Kidney tubule cell (primary cell): ENCODE measurements around the gene TDRKH.

ENCODE experiments used
- DNase-seq: peaks from one replicate; pipeline ENCODE4 v3.0.0-alpha.2; 2018; ENCODE audit warnings: low spot score

The TDRKH gene

DNA sequence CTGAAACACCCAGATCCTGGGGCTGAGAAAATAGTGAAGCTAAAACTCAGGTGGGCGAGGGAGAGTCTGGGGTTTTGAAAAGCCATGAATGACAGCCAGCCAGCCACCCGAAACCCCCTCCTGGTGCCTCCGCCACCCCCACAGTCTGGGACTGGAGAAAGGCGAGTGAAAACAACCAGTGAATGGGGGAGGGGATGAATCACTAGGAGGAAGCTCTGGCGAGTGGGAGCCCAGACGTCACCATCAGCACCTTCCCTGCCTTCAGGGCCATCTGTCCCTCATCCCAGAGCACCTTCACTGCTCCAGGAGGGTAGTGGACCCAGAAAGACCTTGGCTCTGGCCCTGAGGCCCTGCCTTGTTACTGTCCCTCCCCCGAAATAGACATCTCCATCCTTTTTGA lies 32.1 kb upstream of the TDRKH start:
- DNase-seq = no peak

GRCh38 chr1:151820940-151821339 lies 30.6 kb upstream of the TDRKH start:
- DNase-seq = no peak

DNA sequence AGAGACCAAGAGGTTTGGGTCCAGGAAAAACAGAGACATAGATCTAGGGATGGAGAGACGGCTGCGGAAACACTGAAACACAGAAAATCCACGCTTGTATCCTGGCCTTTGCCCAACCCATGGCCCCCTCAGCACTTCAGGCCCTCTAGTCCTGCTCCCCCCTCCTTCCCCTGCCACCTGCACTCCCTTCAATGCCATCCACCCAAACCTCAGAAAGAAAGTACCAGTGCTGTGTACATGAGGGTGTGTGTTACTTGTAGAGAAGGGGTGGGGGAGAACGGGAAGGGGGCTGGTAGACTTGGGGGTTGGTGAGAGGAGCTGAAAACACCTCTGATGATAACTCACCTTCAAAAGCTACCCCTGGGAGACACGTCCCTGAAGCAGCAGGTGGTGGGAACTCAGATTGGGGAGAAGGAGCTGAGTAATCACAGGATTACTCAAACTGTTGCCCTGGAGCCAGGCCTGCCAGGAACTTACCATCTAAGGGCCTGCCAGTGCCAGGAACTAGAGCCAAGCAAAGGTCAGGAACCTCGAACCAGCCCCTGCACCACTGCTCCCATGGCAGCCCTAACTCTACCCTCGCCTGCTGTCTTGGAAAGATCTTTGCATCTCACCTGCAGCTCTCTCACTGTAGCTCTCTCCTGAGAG lies 29.8 kb upstream of the TDRKH start:
- DNase-seq = peak; percentile 50

DNA sequence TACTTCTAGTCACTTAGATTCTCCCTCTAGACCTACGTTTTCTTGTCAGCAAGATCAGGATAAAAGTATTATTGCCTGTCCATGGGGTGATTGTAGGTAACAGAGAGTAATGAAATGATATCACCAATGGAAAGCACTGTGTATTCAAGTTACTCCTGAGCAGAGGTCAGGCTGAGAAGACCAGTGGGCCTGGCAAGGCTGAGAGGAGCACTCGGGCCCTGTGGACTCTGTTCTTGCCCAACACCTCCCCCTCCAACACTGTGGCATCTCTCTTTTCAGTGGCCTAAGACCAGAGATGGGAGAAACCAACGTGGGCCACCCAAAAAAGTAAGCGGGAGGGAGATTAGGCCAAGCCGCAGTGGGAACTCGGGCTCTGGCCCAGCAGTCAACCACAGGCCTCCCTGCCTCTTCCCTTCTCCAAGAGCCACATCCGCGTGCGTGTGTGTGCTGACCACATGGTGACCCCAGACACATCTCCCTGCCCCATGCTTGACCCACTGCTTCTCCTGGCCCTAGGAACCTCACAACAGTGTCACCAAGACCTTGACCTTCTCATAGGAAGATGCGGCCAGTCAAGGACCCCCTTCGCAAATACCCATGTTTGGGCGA lies 29.0 kb upstream of the TDRKH start:
- no peak for DNase-seq

DNA sequence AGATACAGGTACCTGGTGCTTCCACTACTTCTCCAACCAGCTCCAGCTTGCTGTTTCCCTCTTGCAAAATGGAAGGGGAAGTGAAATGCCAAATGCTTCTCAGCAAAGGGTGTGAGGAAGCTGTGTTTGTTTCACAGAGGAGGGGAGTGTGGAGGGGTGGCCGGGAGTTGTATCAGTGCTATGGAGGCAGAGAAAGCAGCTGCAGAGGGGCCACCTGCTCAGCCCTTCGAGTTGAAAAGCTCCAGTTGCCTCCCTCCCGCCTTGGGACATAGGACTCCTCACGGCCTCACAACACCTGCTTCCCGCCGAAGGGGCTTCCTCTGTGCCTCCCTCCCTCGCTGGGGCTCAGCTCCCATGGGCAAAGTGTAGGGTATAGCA lies 27.0 kb upstream of the TDRKH start:
- DNase-seq = no peak

DNA sequence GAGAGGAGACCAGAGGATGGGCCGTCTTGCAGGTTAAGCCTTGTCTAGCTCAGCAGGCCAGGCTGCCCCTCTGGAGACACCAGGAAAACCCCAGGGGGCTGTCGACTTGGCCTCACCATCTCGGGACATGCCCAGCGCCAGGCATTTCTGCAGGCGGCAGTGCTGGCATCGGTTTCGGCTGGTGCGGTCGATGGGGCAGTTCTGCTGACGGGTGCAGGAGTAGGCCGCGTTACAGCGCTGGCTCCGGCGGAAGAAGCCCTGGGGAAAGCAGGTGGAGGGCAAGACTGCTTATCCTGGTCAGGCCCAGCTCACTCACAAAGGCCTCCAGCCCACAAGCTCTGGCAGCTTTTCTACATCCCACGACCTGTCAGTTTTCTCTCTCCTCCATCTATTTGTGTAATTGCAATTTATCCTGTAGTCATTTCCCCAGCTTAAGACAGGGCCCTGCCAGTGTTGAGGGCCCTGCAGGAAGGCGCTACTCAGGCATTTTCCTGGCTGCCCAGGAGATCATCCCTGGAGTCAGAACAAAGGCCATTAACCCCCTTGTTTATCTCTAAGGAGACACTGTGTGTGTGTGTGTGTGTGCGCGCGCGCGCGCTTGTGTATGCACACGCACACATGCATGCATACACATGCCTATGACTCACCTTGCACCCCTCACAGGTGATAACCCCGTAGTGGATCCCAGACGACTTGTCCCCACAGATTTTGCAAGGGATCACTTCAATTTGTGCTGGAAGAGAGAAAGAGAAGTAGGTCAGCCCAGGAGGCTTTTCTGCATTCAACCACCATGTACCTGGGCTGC lies 26.4 kb upstream of the TDRKH start:
- DNase-seq = no peak

DNA sequence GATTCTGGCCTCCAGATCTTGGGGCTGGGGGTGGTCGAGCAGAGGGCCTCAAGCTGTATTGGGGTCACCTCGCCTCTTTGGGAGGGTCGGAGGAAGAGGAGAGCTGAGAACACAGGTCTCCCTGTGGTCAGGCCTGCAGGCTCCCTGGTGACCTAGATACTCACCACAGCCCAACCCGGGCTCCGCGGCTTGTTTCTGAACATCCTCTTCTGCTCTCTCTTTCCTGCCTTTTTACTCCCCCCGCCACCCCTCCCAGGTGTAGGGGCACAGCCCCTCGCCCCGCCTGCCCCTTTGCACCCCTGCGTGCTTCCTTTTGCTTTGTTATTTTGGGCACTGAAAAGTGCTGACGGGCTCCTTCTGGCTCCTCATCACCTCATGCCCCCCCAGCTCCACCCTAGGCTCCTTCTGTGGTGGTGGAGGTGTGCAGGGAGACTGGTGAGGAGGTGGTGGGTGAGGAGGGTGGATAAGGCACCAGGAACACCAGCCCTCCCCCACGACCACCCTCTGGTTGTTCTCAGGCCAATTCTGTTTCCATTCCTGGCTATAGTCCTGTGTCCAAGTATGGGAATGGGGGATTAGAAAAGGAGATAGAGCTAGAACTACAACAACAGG lies 25.5 kb upstream of the TDRKH start:
- DNase-seq = no peak

GRCh38 chr1:151814971-151815545 lies 24.8 kb upstream of the TDRKH start:
- DNase-seq = no peak

- no peak for DNase-seq
Measured at GRCh38 chr1:151814426-151814825, 24.1 kb upstream of the TDRKH start.

- DNase-seq = no peak
Measured at GRCh38 chr1:151813271-151813977, 23.1 kb upstream of the TDRKH start.

DNA sequence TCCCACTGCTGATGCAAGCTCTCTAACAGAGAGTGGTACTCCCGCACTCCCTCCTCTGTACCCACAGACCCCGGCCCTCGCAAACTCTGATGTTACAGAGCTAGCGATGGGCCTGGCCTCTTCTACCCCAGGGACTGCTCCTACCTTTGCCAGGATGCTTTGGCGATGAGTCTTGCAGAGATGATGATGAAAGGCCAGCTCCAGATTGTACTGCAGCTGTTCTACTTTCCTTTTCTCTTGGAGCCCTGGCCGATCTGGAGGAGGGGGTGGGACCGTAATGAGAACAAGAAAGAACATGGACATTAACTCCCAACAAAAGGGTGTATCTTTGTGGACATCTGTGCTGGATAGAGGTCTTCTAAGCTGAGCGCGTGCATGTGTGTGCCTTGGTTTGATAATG lies 20.9 kb upstream of the TDRKH start:
- no peak for DNase-seq

DNA sequence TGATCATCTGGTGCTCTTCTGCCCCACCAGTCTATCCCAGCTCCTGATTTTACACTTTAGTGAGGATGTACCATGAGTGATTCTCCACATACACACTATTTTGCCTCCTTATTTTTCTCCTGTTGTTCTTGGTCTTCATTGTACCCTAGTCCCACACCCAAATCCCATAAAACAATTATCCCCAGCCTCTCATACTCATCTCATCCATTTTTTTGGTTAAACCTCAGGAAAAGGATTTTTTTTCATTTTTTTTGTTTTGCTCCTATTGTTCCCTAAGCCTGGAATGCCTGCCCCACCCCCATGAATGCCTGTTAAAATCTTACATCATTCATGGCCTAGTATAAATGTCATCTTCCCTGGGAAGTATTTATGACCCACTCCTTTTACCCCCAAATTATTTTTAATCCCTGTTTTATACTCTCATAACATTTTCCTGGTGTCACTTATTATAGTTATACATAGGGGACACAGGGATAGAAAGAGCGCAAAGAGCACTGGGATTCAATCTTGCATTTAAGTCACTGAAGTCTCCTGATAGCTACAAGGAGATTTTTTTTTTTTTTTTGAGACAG lies 19.8 kb upstream of the TDRKH start:
- no peak for DNase-seq

DNA sequence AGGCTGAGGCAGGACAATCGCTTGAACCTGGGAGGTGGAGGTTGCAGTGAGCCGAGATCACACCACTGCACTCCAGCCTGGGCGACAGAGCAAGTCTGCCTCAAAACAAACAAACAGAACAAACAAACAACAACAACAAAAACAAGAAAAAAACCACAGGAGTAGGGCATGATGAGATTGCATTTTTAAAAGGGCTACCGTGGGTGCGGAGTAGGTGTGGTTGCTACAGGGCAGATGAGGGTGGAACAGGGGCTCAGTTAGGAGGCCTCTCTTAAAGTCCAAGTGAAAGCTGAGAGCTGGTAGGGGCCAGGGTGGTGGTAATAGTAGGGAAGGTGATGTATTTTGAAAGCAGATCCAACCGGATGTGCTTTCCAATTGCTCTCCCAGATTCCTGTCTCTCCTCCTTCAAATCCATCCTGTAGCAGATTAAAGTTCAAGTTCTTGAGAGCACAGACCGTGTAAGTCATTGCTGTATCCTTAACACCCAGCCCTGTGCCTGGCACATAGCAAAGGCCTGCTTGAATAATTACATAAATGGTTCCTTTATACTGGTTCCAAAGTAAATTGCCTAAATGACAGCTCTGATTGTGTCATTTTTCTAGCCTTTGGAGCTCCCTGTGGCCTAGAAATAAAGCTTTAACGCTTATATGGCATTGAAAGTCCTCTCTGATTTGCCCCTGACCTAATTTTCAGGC lies 19.1 kb upstream of the TDRKH start:
- no peak for DNase-seq

DNA sequence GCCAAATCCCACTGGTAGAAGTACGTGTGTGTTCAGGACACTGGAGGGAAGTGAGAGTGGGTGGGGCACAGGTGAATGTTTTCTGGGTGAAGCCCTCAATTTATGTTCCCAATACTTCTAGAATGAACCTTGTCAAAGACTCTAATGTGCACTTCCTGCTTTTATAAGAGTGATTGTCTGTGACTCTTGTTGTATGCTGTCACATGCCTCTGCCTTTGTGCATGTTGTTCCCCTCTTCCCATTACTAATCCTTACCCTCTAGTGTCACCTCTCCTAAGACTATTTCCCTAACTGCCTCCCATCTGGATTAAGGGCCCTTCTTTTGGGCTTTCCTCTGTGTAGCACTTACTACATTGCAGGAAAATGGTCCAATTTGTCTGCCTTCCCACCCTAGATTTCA lies 17.5 kb upstream of the TDRKH start:
- DNase-seq = no peak

DNA sequence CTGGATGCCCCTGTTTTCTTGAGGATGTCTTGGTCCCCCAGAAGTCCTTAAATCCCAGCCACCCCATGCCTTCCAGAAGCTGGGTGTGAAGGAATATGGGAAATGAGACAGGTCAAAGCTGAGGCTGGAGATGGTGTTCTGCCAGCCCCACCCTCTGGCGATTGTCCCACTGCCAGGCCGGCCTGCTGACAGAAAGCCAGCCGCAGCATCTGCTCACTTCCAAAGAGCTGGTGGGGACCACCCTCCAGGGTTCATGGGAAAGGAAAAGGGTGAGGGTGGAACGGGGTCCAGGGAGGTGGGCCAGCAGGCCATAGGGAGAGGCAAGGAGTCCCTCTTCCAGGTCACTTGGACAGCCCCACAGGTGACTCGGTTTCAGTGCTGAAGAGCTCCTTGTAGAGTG lies 16.8 kb upstream of the TDRKH start:
- DNase-seq = no peak

GRCh38 chr1:151806170-151806569 lies 15.9 kb upstream of the TDRKH start:
- DNase-seq = no peak

GRCh38 chr1:151805066-151805820 lies 14.9 kb upstream of the TDRKH start, which contains the start of gene LINGO4:
TSS of gene LINGO4 (minus strand) at chr1:151805419. CDS start at chr1:151802704, 2,715 bp downstream.
- DNase-seq = no peak

DNA sequence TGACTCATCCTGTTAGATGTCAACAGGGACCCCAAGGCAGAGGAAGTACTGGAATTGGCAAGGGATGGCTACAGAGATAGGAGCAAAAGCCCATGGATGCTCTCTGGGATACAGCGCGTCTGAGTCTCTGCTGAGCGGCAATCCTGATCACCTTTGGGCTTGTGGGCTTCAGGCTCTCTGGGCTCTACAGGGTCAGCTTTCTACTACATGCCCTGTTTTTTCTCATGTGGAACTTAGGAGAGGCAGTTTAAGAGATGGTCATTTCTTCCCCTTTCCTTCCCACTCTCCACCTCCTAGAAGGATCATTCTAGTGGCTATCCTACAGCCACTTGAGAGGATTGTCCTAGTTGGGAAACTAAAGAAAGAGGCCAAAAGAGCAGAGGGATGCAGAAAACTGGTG lies 13.6 kb upstream of the TDRKH start:
- no peak for DNase-seq

- DNase-seq = no peak
Measured at GRCh38 chr1:151803164-151803563, 12.9 kb upstream of the TDRKH start.

GRCh38 chr1:151802372-151802771 lies 12.1 kb upstream of the TDRKH start:
- DNase-seq = no peak
